Measurements from ENCODE around the gene EIF2S1.
"Not testable (repeated sequence)": the region's sequence is repeated elsewhere in the genome, so short reads cannot be mapped to it uniquely, and the experiment has no call there.

EIF2S1 gene

DNA sequence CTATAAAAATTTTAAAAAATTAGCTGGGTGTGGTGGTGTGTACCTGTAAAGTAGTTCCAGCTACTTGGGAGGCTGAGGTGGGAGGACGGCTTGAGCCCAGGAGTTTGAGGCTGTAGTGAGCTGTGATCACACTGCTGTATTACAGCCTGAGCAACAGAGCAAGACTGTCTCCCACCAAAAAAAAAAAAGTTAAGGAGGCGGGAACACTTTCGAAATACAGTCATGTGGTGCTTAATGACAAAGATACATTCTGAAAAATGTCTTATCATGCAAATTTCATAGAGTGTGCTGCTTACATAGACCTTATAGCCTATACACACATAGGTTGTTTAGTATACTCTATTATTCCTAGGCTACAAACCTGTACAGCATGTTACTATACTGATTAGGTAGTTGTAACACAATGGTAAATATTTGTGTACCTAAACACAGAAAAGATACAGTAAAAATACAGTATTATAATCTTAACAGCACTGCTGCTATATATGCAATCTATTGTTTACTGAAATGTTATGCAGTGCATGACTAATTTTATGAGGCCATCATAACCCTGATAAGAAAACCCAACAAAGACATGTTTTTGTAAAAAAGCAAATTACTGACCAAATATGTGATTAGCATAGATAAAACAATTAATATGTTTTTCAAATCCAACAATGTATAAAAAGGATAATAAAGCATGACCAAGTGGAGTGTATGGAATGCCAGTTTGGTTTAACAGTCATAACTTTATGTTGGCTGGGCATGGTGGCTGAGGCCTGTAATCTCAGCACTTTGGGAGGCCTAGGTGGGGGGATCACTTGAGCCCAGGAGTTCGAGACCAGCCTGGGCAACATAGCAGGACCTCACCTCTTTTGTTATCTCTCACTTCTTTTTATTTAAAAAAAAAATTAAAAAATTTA is 11.4 kb downstream of the EIF2S1 start:
- no peak for DNase-seq (ENCODE audit: low read depth in 2 of 2)

DNA sequence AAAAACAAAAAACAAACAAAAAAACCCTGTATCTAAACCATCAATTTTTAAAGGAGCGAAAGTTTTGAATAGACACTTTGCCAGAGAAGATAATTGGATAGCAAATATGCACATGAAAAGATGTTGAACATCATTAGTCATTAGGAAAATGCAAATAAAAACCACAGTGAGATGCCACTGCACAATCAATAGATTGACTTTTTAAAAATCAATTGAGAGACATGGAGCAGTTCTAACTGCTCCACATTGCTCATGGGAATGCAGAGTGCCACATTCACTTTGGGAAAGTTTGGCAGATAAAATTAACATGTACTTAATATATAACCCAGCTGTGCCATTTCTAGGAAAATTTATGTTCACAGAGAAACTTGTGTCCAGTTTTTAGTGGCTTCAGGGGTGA is 12.7 kb downstream of the EIF2S1 start:
- no peak for DNase-seq (ENCODE audit: low read depth in 2 of 2)

DNA sequence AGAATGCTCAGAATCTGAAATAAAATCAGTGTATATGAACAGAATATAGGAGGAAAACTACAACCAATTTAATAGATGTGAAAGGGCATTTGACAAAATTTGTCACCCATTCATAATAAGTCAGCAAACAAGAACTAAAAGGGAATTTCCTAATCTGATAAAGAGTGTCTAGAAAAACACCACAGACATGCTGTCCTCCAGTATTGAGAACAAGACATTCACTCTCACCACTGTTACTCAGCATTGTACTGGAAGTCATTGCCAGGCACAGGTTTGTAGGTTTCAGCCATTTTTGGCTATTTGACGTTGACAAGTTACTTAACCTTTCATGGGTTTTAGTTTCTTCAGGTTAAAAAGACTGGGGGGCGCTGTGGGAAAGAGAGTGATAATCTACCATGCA is 13.2 kb downstream of the EIF2S1 start:
- no peak for DNase-seq (ENCODE audit: low read depth in 2 of 2)

DNA sequence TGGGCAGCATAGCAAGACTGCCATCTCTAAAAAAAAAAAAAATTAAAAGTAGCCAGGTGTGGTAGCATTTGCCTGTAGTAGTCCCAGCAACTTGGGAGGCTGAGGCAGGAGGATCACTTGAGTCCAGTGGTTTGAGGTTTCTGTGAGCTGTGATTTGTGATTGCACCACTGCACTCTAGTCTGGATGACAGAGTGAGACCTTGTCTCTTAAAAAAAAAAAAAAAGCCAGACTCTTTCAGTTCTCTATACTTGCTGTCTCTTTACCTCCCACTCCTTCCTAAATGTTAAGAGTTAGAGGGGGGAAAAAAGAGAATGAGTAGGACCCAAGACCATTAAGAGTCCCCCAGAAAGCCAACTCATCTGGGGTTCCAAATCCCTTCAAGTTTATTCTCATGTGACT is 17.8 kb downstream of the EIF2S1 start:
- DNase-seq (ENCODE audit: low read depth in 2 of 2) = no peak

DNA sequence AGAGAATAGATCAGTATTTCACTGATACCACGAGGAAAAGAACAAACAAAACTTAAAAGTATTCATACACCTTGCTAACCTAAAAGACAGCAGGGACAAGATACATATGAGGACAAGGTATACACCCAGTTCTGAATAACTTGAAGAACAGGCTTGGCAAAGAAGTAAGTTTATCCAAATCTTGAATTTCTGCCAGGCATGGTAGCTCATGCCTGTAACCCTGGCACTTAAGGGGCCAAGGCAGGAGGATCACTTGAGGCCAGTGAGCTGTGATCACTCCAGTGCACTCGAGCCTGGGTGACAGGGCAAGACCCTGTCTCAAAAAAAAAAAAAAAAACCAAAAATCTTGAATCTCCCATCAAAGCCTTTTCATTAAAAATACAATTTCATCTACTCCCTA is 25.0 kb downstream of the EIF2S1 start:
- no peak for DNase-seq (ENCODE audit: low read depth in 2 of 2)

DNA sequence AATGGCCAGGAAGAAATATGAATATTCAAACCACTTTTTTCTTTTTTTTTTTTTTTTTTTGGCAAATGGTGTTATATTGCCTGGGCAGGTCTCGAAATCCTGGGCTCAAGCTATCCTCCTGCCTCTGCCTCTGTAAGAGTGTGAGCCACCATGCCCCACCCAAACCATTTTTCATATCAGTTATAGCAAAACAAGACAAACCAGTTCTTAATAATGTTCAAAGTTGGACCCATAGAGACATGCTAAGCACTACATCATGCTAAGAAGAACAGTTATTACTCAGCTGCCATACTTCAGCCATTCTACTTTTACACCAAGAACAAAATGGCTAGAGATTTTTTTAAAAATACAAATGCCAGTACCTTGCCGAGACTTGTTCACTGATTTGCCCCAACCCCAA is 25.5 kb downstream of the EIF2S1 start:
- DNase-seq (ENCODE audit: low read depth in 2 of 2) = no peak

DNA sequence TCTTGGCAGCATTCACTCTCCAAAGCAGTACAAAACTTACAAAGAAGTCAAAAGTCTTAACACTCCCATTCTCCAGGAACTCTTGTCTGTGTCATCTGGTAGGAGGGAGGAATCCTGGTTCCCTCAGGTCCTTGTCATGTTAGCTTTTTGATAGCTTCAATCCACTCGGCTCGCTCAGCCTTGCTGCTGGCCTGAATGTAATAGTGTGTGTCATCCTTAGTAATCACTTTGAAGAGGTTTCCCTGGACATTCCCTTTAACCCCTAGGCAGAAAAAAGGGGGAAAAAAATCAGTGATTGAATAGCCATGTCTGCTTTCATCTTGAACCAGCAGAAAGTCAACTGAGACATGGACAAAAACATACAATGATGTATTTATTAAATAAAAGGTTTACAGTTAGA is 27.1 kb downstream of the EIF2S1 start:
- DNase-seq (ENCODE audit: low read depth in 2 of 2) = no peak

DNA sequence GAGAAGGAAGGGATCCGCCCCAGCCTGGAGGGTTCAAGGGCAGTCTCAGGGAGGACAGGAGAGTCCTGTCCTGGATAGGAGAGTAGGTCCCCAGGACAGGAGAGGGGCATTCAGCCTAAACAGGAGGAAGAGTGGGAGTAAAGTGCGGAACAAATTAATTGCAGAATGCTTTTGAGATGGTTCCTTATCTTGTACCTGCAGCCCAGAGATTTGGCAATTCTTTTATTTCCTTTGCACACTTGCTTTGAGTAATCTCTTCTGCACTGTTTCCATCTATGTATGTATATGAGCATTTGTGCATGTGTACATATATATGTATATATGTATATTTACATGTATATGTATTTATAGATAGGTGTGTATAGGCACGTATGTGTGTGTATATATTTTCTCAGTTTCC is 29.1 kb downstream of the EIF2S1 start:
- DNase-seq (ENCODE audit: low read depth in 2 of 2) = no peak

DNA sequence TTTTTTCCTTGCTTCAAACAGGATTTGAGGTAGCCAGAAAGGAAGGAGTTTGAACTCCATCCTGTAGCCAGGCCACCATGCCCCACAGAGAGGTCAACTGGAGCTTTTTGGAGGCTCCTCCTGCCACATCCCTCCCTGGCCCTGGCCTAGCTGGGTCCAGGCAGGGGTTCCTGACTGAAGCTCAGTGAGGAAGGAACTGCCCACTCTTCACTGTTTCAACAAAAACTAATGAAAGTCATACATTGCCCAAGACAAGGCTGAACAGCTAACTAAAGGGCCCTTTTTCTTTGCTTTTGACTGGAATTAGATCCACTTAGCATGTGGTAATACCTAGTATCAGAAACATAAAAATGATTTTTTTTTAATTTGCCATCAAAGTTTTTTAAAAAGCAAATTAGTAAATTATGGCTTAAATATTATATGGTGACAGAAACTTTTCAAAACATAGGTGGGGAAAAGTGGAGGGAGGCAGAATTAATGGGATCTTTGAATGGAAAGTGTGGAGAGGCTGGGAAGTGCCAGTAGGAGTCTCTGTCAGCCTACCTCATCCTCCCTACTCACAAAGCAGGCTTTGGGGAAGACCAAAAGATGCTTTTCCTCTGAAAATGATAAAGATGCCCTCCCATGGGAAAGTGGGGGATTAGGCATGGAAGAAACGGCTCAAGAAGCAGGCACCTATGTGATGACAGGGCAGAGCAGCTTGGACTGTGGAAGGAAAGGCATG is 29.8 kb downstream of the EIF2S1 start:
- no peak for DNase-seq (ENCODE audit: low read depth in 2 of 2)

DNA sequence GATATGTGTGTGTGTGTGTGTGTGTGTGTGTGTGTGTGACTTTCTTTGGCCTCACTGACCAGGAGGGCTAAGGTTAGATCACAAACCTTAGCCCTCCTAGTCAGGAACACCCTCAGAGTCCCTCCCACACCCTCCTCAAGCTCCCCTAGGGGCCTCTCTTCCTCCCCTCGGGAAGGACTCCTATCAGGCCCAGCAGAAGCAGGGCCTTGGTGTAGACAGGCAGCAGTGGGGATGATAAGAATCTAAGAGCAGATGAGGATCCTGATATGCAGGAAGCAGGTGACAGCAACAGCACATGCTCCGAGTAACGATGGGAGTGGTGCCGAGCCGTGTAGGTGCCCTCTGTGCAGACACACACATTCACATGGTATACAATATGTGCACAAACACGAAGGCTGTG is 31.1 kb downstream of the EIF2S1 start:
- DNase-seq (ENCODE audit: low read depth in 2 of 2) = no peak

DNA sequence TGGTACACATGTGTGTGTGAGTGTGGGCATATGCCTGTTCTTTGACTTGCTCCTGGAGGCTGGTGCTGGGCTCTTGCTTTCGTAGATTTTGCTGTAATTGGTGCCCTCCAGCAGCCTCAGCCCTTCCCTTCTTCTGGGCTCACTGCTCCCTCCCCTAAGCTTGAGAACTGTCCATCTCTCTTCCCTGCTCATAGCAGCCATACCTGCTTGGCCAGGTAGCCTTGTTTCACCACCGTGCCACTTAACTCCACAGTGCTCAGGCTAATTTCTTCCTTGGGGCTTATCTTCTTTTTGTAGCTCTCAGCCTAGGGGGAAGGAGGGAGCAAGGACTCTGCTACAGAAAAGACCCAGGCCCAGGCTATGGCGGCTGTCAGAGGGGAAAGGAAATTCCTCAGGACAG is 32.0 kb downstream of the EIF2S1 start:
- no peak for DNase-seq (ENCODE audit: low read depth in 2 of 2)

DNA sequence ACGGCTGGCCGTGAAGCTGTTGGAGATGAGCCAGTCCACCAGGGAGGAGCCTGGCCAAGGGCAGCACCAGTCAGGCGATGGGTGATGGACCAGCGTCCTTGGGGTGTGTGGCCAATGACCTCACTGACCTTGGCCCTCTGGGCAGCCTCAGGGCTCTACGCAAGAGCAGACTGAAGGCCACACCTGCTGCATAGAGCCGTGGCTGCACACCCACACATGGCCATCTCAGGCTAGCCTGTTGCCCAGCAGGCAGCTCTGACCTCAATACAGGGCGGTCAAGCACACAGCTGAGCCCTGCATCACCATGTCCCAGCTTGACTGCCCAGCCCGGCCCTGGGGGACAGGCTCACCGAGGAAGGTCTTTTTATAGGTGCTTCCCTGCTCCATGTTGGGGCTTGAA is 32.7 kb downstream of the EIF2S1 start:
- DNase-seq (ENCODE audit: low read depth in 2 of 2) = no peak

DNA sequence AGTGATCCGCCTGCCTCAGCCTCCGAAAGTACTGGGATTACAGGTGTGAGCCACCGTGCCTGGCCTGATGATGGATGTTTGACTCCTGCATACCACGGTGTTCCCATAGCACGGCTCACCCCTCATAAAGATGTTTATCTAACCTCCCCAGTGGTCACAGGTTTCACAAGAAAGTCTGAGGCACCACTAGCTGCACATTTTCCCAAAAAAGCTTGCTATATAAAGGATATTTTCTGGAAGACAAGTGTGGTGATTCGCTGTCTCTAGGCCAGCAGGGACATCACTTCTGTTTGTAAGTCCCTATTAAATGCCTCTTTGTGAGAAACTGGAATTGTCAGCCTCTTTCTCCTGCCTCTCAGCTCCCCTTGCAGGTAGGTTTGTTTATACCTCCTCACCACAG is 33.6 kb downstream of the EIF2S1 start:
- DNase-seq (ENCODE audit: low read depth in 2 of 2) = no peak

DNA sequence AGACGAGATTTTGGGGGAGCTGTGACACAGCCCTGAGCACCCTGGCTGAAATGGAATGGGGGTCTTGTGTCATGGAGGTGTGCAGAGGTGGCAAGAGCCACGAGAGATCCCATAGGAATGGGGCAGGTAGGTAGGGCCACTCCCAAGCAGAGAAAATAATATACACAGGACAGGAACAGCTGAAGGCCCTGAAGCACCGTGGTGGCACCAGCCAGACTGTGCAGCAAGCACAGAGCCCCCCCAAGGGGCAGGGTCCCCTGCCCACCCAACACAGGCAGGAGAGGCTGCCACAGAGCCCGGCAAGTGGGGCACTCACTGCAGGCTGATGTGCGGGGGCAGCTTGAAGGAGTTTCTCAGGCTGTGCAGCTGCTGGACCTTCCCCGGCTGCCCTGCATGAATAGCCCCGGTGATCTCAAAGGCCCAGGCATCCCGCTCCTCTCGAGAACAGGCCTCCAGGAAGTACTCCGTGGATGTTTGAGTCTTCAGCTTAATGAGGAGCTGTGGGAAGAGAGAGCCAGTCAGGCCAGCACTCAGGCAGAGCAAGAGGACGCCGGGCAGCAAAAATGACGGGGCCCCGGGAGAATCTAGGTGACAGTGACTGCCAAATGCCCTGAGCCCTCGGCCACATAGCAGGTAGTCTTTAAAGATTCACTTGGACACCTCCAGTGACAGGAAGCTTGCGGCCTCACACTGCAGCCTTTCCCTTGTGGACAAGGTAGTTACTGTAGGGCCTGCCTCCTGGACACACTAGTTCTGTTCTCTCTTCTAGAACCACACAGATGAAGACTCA is 35.2 kb downstream of the EIF2S1 start:
- DNase-seq (ENCODE audit: low read depth in 2 of 2) = no peak

DNA sequence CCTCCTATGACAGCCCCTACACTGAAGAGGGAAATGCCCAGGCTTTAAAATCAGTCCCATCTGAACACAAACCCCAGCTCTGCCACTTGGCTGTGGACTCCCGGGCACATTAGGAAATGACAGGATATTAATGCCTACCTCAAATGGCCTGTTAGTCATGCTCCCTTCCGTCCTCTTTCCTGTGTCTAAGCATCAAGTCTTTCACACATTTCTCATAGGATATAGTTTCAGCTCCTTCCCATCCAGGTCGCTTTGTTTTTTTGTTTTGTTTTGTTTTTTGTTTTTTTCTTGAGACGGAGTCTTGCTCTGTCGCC is 35.7 kb downstream of the EIF2S1 start:
- no peak for DNase-seq (ENCODE audit: low read depth in 2 of 2)

DNA sequence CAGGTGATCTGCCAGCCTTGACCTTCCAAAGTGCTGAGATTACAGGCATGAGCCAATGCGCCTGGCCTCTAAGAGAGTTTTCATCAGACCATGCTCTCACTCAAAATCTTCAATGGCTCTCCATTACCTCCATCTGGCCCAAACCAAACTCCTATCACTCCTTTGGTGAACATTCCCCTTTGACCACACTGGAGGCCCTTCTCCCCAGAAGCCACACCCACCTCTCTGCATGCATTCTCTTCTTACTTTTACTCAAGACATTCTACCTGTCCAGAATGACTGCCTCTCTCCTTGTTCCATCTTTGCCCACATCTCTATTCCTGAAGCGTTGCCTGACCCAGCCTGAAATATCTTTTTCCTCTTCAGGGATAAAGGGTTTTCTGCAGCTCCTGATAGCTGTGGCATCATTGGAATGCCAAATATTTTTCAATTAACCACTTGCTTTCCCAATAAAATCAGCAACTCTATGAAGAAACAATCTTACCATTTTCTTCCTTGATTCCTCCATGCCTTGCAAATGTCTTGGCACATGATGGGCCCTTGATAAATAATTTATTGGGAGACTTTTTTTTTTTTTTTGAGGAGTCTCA is 36.3 kb downstream of the EIF2S1 start:
- DNase-seq (ENCODE audit: low read depth in 2 of 2) = no peak

DNA sequence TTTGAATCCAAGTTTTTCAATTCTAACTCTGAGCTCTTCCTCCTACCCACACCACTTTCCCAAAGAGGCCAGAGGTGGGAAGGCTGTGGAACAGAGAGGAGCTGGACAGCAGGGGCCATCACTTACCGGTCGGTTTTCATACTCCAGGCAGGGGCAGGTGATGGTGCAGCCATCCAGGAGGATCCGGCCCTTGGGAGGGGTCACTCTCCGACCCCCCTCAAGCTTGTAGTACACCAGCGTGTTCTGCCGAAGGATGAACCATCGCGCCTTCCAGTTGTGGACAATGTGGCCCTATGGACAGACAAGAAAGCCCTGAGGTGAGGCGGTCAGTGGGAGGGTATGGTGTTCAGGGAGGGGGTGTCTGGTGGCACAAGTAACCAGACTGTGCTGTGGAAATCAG is 37.4 kb downstream of the EIF2S1 start:
- no peak for DNase-seq (ENCODE audit: low read depth in 2 of 2)

DNA sequence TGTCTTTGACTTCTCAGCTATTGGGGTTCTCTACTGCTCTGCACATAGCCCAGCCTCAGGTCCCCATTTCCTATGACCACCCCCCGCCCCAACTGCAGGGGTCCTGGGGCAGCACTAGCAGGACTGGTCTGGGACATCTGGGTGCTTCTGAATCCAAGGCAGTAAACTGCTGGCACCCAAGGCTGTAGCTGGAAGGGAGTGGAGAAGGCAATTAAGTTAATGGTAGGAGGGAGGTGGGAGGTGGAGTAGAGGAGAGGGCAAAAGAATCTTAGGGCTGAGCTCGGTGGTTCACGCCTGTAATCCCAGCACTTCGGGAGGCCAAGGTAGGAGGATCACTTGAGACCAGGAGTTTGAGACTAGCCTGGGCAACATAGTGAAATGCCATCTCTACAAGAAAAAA is 40.3 kb downstream of the EIF2S1 start:
- DNase-seq (ENCODE audit: low read depth in 2 of 2) = no peak

DNA sequence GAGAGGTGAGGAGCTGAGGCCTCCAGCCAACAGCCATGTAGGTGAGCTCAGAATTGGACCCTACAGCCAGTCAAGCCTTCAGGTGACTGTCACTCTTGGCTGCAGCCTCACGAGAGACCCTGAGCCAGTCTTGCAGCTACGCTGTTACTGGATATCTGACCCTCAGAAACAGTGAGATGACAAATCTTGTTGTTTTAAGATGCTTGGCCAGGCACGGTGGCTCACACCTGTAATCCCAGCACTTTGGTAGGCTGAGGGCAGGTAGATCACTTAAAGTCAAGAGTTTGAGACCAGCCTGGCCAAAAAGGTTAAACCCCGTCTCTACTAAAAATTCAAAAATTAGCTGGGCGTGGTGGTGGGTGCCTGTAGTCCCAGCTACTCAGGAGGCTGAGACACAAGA is 45.6 kb downstream of the EIF2S1 start:
- DNase-seq (ENCODE audit: low read depth in 2 of 2) = no peak

DNA sequence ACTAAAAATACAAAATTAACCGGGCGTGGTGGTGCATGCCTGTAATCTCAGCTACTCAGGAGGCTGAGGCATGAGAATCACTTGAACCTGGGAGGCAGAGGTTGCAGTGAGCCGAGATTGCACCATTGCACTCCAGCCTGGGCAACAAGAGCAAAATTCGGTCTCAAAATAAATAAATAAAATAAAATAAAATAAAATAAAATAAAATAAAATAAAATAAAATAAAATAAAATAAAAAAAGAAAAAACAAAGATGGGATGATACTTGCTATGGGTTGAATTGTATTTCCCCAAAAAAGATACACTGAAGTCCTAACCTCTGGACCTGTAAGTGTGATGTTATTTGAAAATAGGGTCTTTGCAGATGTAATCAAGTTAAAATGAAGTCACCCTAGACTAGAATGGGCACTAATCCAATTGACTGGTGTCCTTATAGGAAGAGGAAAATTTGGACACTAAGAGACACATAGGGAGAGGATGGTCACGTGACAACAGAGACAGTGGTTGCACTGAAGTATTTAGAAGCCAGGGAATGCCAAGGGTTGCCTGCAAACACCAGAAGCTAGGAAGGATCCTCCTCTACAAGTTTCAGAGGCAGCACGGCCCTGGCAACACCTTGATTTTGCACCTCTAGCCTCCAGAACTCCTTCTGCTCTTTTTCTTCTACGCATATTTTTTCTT is 48.1 kb downstream of the EIF2S1 start:
- not testable (repeated sequence) for DNase-seq (ENCODE audit: low read depth in 2 of 2)

DNA sequence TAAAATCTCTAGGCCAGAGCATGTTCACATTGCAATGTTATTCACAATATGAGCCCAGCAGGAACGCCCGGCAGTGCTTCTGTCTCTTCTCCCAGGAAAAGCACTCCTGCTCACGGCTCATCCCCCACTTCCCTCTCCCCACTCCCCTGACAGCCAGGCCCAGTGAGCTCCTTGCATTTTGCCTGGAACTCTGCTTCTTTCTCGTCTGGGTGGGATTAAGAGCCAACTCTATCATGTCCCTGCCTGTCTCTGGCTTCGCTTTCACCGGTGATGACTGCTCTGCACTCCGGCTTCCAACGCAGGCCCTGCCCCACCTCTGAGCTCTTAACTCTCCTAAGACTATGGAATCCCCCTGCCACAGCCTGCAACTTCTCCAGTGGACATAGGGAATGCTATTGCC is 49.3 kb downstream of the EIF2S1 start:
- DNase-seq (ENCODE audit: low read depth in 2 of 2) = no peak

DNA sequence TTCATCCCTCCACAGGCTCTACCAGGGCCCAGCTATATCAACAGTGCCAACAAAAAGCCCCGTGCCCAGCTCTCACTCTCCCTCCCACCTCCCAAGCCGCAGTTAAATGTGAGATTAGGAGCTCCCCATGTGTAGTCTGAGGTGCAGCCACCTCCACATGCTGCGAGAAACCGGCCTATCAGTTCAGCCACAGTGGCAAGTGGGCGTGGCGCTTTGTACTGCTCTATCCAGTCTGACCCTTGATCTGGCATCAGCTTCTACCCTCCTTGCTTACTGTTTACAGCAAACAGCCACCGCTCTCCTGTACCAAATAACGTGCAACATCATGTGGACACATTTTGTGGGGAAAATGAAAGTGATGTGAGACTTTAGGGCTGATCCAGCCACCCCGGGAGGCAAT is 50.2 kb downstream of the EIF2S1 start:
- DNase-seq (ENCODE audit: low read depth in 2 of 2) = no peak
